GM18519 (cell line): ENCODE results near the gene EXTL2.
"Not testable (repeated sequence)": the region's sequence is repeated elsewhere in the genome, so short reads cannot be mapped to it uniquely, and the experiment has no call there.

ENCODE experiments used
- ATAC-seq: cut with Tn5 transposase; IDR thresholded peaks from one replicate; pipeline ENCODE4 v1.9.1; 2021; ENCODE audit warnings: mild to moderate bottlenecking, moderate library complexity; ENCODE audit not compliant: unreplicated experiment, low FRiP score

EXTL2 gene

GRCh38 chr1:100894603-100895539, at the start of gene EXTL2:
TSS of gene EXTL2 (minus strand) at chr1:100894842. CDS start at chr1:100888757, 6,085 bp downstream.
- ATAC-seq, result peak; percentile 26

- no peak for ATAC-seq
Measured at GRCh38 chr1:100943533-100943932, 48.9 kb upstream of the EXTL2 start.

- no peak for ATAC-seq
Measured at GRCh38 chr1:100942304-100943046, 47.8 kb upstream of the EXTL2 start.

- ATAC-seq, result no peak
Measured at GRCh38 chr1:100941580-100942216, 47.1 kb upstream of the EXTL2 start.

GRCh38 chr1:100941098-100941527, 46.5 kb upstream of the EXTL2 start:
- ATAC-seq, result no peak

- no peak for ATAC-seq
Measured at GRCh38 chr1:100936194-100936967, 41.7 kb upstream of the EXTL2 start.

- ATAC-seq, result not testable (repeated sequence)
Measured at GRCh38 chr1:100933555-100933954, 38.9 kb upstream of the EXTL2 start.

GRCh38 chr1:100931716-100932115, 37.1 kb upstream of the EXTL2 start:
- no peak for ATAC-seq

GRCh38 chr1:100930494-100930893, 35.9 kb upstream of the EXTL2 start:
- no peak for ATAC-seq

- ATAC-seq, result no peak
Measured at GRCh38 chr1:100928128-100928527, 33.5 kb upstream of the EXTL2 start.

GRCh38 chr1:100927276-100927675, 32.6 kb upstream of the EXTL2 start:
- ATAC-seq, result peak; percentile 43

- ATAC-seq, result no peak
Measured at GRCh38 chr1:100926240-100926639, 31.6 kb upstream of the EXTL2 start.

GRCh38 chr1:100924991-100925390, 30.3 kb upstream of the EXTL2 start:
- ATAC-seq, result no peak

- ATAC-seq, result no peak
Measured at GRCh38 chr1:100924212-100924611, 29.6 kb upstream of the EXTL2 start.

GRCh38 chr1:100921110-100921706, 26.6 kb upstream of the EXTL2 start:
- no peak for ATAC-seq

GRCh38 chr1:100912019-100912418, 17.4 kb upstream of the EXTL2 start:
- ATAC-seq, result no peak

- no peak for ATAC-seq
Measured at GRCh38 chr1:100909018-100909417, 14.4 kb upstream of the EXTL2 start.

GRCh38 chr1:100907887-100908286, 13.2 kb upstream of the EXTL2 start:
- ATAC-seq, result no peak

- no peak for ATAC-seq
Measured at GRCh38 chr1:100905181-100905580, 10.5 kb upstream of the EXTL2 start.

GRCh38 chr1:100904528-100904927, 9.9 kb upstream of the EXTL2 start:
- no peak for ATAC-seq
